AG10803 (cell line): ENCODE measurements around the gene ULK1.

ENCODE experiments used
- DNase-seq: peaks from one replicate; pipeline ENCODE4 v3.0.0; 2010; ENCODE audit warnings: low read depth
- H3K4me3 ChIP-seq: 2 replicates; pipeline ENCODE4 v1.5.1; 2011; ENCODE audit warnings: mild to moderate bottlenecking, low read length, control low read depth
- TF ChIP-seq, protein P1 (sequence below): conservative IDR thresholded peaks from 2 replicates; pipeline ENCODE4 v1.5.1; 2011; ENCODE audit warnings: mild to moderate bottlenecking, low read length, control low read depth, inconsistent platforms

The ULK1 gene

DNA sequence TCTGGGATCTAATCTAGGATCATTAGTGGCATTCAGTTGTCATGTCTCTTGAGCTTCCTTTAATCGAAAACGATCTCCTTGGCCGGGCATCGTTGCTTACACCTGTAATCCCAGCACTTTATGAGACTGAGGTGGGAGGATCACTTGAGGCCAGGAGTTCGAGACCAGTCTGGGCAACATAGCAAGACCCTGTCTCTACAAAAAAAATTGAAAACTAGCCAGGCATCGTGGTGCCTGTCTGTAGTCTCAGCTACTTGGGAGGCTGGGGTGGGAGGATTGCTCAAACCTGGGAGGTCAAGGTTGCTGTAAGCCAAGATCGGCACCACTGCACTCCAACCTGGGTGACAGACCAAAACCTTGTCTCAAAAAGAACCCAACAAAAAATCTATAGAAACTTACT is 43.7 kb downstream of the ULK1 start:
- DNase-seq: no peak

DNA sequence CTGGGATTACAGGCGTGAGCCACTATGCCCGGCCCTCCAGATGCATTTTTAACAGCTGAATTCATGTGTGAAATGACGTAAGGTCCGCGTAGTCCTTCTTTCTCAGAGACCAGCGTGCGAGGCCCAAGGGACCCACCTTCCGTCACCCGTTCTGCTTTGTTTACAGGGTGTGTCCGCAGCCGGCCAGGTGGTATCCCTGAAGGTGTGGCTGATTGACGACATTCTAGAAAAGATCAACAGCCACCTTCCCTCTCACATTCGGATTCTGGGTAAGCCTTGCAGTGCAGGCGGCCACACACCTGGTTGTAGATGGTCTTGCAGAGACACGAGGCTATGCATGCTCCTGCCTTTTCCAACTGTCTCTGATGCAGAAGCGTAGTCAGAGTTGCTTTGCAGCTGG is 44.6 kb downstream of the ULK1 start:
- TF ChIP-seq, protein P1, sequence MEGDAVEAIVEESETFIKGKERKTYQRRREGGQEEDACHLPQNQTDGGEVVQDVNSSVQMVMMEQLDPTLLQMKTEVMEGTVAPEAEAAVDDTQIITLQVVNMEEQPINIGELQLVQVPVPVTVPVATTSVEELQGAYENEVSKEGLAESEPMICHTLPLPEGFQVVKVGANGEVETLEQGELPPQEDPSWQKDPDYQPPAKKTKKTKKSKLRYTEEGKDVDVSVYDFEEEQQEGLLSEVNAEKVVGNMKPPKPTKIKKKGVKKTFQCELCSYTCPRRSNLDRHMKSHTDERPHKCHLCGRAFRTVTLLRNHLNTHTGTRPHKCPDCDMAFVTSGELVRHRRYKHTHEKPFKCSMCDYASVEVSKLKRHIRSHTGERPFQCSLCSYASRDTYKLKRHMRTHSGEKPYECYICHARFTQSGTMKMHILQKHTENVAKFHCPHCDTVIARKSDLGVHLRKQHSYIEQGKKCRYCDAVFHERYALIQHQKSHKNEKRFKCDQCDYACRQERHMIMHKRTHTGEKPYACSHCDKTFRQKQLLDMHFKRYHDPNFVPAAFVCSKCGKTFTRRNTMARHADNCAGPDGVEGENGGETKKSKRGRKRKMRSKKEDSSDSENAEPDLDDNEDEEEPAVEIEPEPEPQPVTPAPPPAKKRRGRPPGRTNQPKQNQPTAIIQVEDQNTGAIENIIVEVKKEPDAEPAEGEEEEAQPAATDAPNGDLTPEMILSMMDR: no peak
- H3K4me3 ChIP-seq: no peak overlapping the region
- DNase-seq: no peak

More for the DNA sequence above, 43.7 kb downstream of the ULK1 start:
- TF ChIP-seq, protein P1: no peak
- no peak overlapping the region for H3K4me3 ChIP-seq

DNA sequence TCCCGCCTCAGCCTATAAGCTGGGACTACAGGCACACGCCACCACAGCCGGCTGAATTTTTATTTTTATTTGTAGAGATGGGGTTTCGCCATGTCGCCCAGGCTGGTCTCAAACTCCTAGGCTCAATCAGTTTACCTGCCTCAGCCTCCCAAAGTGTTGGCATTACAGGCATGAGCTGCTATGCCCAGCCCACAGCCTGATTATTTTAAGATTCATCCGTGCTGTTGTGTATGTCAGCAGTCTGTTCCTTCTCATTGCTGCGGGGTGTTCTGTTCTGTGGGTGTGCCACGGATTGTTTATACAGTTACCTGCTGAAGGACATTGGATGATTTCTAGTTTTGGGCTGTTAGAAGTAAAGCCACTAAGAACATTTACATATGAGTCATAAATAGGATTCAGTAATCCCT is 45.7 kb downstream of the ULK1 start:
- no peak overlapping the region for H3K4me3 ChIP-seq
- TF ChIP-seq, protein P1: no peak
- no peak for DNase-seq

DNA sequence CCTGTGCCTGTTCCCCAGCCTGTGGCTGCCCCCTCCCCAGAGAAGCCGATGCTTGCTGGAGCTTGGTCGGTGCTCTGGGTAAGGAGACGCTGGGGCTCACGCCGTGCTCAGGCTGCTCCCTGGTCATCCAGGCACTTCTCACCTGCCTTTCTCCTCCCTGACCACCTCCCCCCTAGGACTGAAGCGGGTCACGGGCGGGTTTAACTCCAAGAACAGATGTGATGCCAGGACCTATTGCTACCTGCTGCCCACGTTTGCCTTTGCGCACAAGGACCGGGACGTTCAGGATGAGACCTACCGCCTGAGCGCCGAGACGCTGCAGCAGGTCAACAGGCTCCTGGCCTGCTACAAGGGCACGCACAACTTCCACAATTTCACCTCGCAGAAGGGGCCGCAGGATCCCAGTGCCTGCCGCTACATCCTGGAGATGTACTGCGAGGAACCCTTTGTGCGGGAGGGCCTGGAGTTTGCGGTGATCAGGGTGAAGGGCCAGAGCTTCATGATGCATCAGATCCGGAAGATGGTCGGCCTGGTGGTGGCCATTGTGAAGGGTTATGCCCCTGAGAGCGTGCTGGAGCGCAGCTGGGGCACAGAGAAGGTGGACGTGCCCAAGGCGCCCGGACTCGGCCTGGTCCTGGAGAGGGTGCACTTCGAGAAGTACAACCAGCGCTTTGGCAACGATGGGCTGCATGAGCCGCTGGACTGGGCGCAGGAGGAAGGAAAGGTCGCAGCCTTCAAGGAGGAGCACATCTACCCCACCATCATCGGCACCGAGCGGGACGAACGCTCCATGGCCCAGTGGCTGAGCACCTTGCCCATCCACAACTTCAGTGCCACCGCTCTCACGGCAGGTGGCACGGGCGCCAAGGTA is 46.9 kb downstream of the ULK1 start:
- TF ChIP-seq, protein P1: no peak
- H3K4me3 ChIP-seq: no peak overlapping the region
- DNase-seq: no peak

DNA sequence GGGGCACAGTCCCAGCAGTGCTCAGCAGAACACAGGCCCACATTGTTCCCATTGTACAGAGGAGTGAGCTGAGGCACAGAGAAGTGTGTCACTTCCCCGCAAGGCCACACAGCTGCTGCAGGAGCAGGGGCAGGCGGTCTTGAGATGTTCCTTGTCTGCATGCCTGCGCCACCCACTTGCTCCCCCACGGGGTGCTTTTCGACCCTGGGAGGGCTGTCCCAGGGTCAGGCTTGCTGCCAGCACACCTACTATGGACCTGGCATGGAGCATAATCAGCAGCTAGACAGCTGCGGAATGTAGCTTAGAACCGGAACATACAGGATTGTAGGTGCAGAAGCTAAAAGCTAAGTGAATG is 47.5 kb downstream of the ULK1 start:
- H3K4me3 ChIP-seq: no peak overlapping the region
- TF ChIP-seq, protein P1: no peak
- no peak for DNase-seq

DNA sequence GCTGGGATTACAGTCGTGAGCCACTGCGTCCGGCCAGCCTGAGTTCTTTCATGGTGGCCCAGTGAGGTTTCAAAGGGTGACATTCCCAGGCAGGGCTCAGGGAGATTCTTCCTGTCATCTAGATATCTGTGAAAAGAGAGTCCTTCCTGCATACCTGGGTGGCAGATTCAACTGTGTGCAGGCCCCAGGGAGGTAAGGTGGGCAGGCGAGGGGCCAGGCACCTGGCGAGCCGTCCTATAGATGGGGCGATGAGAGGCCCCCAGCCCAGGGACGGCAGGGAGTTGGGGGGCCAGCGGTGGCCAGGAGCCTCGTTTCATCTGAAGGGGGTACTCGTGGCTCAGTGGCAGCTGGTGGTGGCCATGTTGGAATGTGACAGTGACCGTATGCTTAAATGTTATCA is 48.2 kb downstream of the ULK1 start:
- TF ChIP-seq, protein P1: no peak
- no peak overlapping the region for H3K4me3 ChIP-seq
- no peak for DNase-seq

DNA sequence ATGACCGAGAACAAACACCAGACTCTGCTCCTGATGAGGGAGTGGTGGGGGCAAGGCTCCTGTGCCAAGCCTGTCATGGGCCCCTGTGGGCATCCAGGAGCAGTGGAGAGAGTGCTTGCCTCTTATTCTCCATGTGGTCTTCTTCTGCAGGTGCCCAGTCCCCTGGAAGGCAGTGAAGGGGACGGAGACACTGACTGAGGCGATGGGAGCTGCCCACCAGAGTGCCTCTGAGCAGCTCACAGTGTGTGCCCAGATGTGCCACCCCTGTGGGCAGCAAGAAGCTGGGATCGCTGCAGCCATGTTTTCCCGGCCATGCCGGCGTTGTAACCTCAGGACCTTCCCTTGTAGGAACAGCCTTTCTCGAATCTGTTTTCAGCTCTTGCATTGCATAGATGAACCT is 49.0 kb downstream of the ULK1 start:
- no peak for DNase-seq
- no peak overlapping the region for H3K4me3 ChIP-seq
- TF ChIP-seq, protein P1: no peak
